IMR-90 (cell line): ENCODE measurements around the gene FNDC11. TPM values are rescaled to one million over a fixed set of nuclear protein-coding genes. Genes with fewer than 3 reads are reported as not detected.

Source experiments
- ATAC-seq: fragments of 200-7000 bp; cut with Tn5 transposase; 2 replicates; pipeline ENCODE4 v1.9.1; 2020; ENCODE audit warnings: low read depth, mild to moderate bottlenecking, moderate library complexity
- BruUV-seq: library from RNA; stranded (reverse); fragments of 400-500 nt; replicated peaks from 2 replicates; lab custom pipeline; 2021; lab: Mats Ljungman, UMichigan
- CTCF ChIA-PET: fragments of 300-600 bp; formaldehyde crosslinking; extraction: SDS; loops from one replicate; lab custom pipeline; 2021; ENCODE audit warnings: antibody characterized with exemption; lab: Yijun Ruan, JAX
- POLR2A ChIA-PET: fragments of 300-600 bp; sonication (Branson Sonifier 250); formaldehyde crosslinking; loops from one replicate; lab custom pipeline; 2022; ENCODE audit warnings: antibody characterized with exemption; ENCODE audit not compliant: unreplicated experiment; lab: Charles Lee
- DNase-seq: peaks from one replicate; pipeline ENCODE4 v3.0.0; 2013
- H2AFZ ChIP-seq: replicated peaks from 2 replicates; pipeline ENCODE3; 2013; ENCODE audit warnings: low read length, mild to moderate bottlenecking; ENCODE audit not compliant: poor library complexity
- H2AK5ac ChIP-seq: 2 replicates; pipeline ENCODE4 v1.6.1; 2013; ENCODE audit warnings: low read depth, low read length, inconsistent platforms
- H2AK9ac ChIP-seq: replicated peaks from 2 replicates; pipeline ENCODE3; 2013; ENCODE audit warnings: mild to moderate bottlenecking, low read depth, low read length, moderate library complexity; ENCODE audit not compliant: poor library complexity
- H2BK120ac ChIP-seq: 2 replicates; pipeline ENCODE4 v1.6.1; 2013; ENCODE audit warnings: low read depth, low read length, inconsistent platforms
- H2BK15ac ChIP-seq: 3 replicates; pipeline ENCODE4 v1.6.1; 2013; ENCODE audit warnings: low read depth, low read length, inconsistent platforms
- H2BK20ac ChIP-seq: 2 replicates; pipeline ENCODE4 v1.6.1; 2013; ENCODE audit warnings: low read depth, mild to moderate bottlenecking, inconsistent platforms, low read length, moderate library complexity
- H2BK5ac ChIP-seq: 2 replicates; pipeline ENCODE4 v1.6.1; 2013; ENCODE audit warnings: mild to moderate bottlenecking, low read depth, low read length, inconsistent platforms; ENCODE audit not compliant: poor library complexity, severe bottlenecking
- H3K14ac ChIP-seq: replicated peaks from 2 replicates; pipeline ENCODE4 v1.6.1; 2013; ENCODE audit warnings: low read depth, low read length, inconsistent platforms
- H3K18ac ChIP-seq: 2 replicates; pipeline ENCODE4 v1.6.1; 2013; ENCODE audit warnings: low read depth, low read length, control low read depth
- H3K23ac ChIP-seq: 2 replicates; pipeline ENCODE4 v1.6.1; 2013; ENCODE audit warnings: low read depth, low read length, inconsistent platforms
- H3K27ac ChIP-seq: 2 replicates; pipeline ENCODE4 v1.5.1; 2013; ENCODE audit warnings: mild to moderate bottlenecking, control low read depth, low read length; ENCODE audit not compliant: insufficient read depth
- H3K27me3 ChIP-seq: 2 replicates; pipeline ENCODE4 v1.6.1; 2013; ENCODE audit warnings: low read length; ENCODE audit not compliant: control insufficient read depth, insufficient read depth
- H3K36me3 ChIP-seq: 2 replicates; pipeline ENCODE4 v1.6.1; 2013; ENCODE audit warnings: low read length, mixed read lengths; ENCODE audit not compliant: control insufficient read depth, insufficient read depth
- H3K4ac ChIP-seq: 2 replicates; pipeline ENCODE4 v1.6.1; 2013; ENCODE audit warnings: low read depth, low read length, inconsistent platforms
- H3K4me1 ChIP-seq: 2 replicates; pipeline ENCODE4 v1.6.1; 2013; ENCODE audit warnings: low read length, mixed read lengths; ENCODE audit not compliant: control insufficient read depth, insufficient read depth
- H3K4me2 ChIP-seq: 2 replicates; pipeline ENCODE4 v1.6.1; 2013; ENCODE audit warnings: low read depth, mild to moderate bottlenecking, control low read depth, low read length, moderate library complexity
- H3K4me3 ChIP-seq: 2 replicates; pipeline ENCODE4 v1.5.1; 2013; ENCODE audit warnings: low read depth, mild to moderate bottlenecking, control low read depth, low read length, moderate library complexity; ENCODE audit not compliant: insufficient read depth
- H3K56ac ChIP-seq: 2 replicates; pipeline ENCODE4 v1.6.1; 2013; ENCODE audit warnings: low read length, inconsistent platforms; ENCODE audit not compliant: insufficient read depth; ENCODE audit errors: extremely low read depth
- H3K79me1 ChIP-seq, 2 experiments: 2 replicates each; pipeline ENCODE4 v1.6.1; 2013; ENCODE audit warnings: low read length in 2 of 2, inconsistent platforms in 1 of 2, low read depth in 1 of 2
- H3K9ac ChIP-seq: 2 replicates; pipeline ENCODE4 v1.6.1; 2013; ENCODE audit warnings: low read depth, low read length, control low read depth
- H3K9me1 ChIP-seq: 2 replicates; pipeline ENCODE4 v1.6.1; 2013; ENCODE audit warnings: low read length, inconsistent platforms; ENCODE audit not compliant: insufficient read depth
- H3K9me3 ChIP-seq: 2 replicates; pipeline ENCODE4 v1.6.1; 2013; ENCODE audit warnings: low read length; ENCODE audit not compliant: control insufficient read depth, insufficient read depth
- H4K20me1 ChIP-seq: 2 replicates; pipeline ENCODE4 v1.6.1; 2013; ENCODE audit warnings: low read length, inconsistent platforms; ENCODE audit not compliant: insufficient read depth
- H4K5ac ChIP-seq: 2 replicates; pipeline ENCODE4 v1.6.1; 2013; ENCODE audit warnings: mild to moderate bottlenecking, low read depth, low read length, control low read depth
- H4K8ac ChIP-seq, 2 experiments: 2 replicates each; pipeline ENCODE4 v1.6.1; 2013; ENCODE audit warnings: low read depth in 2 of 2, low read length in 2 of 2, control low read depth in 1 of 2, inconsistent platforms in 1 of 2
- H4K91ac ChIP-seq: 2 replicates; pipeline ENCODE4 v1.6.1; 2013; ENCODE audit warnings: low read depth, low read length, inconsistent platforms; ENCODE audit not compliant: insufficient read depth
- CTCF ChIP-seq: conservative IDR thresholded peaks from 2 replicates; pipeline ENCODE4 v1.5.1; 2012; ENCODE audit warnings: mild to moderate bottlenecking, low read depth, low read length, improper control_type of control experiment
- MAZ ChIP-seq: IDR thresholded peaks from 2 replicates; pipeline ENCODE4 v1.6.1; 2012; ENCODE audit warnings: low read depth, mild to moderate bottlenecking, low read length, improper control_type of control experiment, moderate library complexity, borderline replicate concordance
- WGBS, 2 experiments: methylation state at CpG; one replicate each; pipeline versions ENCODE4 v1.1.5 to v1.1.7; 2013; ENCODE audit warnings: missing lambda C conversion rate in 2 of 2; ENCODE audit not compliant: insufficient read length in 1 of 2; ENCODE audit errors: extremely low coverage in 2 of 2; 5-methylcytosine and 5-hydroxymethylcytosine counted together
- dilution Hi-C: fragments of 300-500 bp; cut with HindIII; formaldehyde crosslinking; loops from one replicate; pipeline ENCODE4 v1.14.3; 2018; ENCODE audit warnings: low sequenced_read_pairs; ENCODE audit not compliant: unreplicated experiment
- in situ Hi-C: fragments of 300-500 bp; cut with MboI; formaldehyde crosslinking; loops from 3 replicates; pipeline ENCODE4 v1.14.3; 2019; ENCODE audit warnings: low sequenced_read_pairs, inconsistent platforms, mixed read lengths
- intact Hi-C: fragments of 100-400 bp; cut with micrococcal nuclease; formaldehyde crosslinking; loops from 2 replicates; pipeline ENCODE4 v1.10.0; 2022
- polyA plus RNA-seq, 3 experiments: library from polyadenylated mRNA; depleted of rRNA; stranded (reverse); fragments of >200 nt; gene quantifications; 2 replicates each; pipeline ENCODE4 v1.2.3, GENCODE V29; 2012; ENCODE audit warnings: low replicate concordance in 1 of 3
- total RNA-seq: library from RNA; depleted of rRNA; stranded (reverse); fragments of >200 nt; gene quantifications from 2 replicates; pipeline ENCODE4 v1.2.3, GENCODE V29; 2012

Gene FNDC11
- total and polyA plus RNA-seq, 2 of the 4 experiments (the other 2 are of a cell fraction), result 0.36 to 1.0 TPM

DNA sequence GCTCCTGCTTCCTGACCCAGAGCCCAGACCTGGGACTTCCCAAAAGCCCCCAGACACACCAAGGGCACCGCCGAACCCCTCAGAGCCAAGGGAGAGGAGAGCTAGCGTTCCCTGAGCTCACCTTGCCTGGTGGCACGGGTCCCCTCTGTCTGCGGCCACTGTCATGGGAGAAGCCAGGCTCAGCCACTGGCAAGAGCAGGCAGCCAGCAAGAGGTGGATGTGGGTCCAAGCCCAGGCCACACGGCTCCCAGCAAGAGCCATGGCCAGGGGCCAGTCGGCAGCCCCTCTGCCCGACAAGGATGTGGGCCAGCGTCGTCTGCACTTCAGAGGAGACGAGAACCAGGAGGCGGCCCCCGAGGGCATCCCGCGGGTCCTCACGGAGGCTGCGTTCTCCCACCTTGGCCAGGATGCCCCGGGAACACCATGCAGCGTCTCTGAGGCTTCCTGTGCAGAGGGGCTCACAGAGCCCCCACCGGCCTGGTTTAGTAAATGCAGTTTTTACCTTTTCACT, 35.6 kb upstream of the FNDC11 start:
- Histone ChIP-seq H2BK120ac (no peak overlapping the region), H3K4me1 (peaks cover 13% of the 10 kb centered on the region), H3K9me1 (peaks cover 11% of the 10 kb centered on the region; the same call in 1 of the 2 replicates), H2BK20ac (no peak overlapping the region), H2BK15ac (no peak overlapping the region), H4K8ac (no peak overlapping the region), H3K18ac (no peak overlapping the region), H3K4ac (no peak overlapping the region), H3K23ac (no peak overlapping the region), H3K9me3 (no peaks in the 10 kb centered on the region), H2AK9ac (no peak overlapping the region), H3K14ac (no peak overlapping the region), H3K27me3 (no peaks in the 10 kb centered on the region), H2AFZ (no peak overlapping the region), H3K56ac (no peak overlapping the region), H3K9ac (no peak overlapping the region), H2BK5ac (no peak overlapping the region), H3K27ac (no peak overlapping the region), H3K4me3 (no peak overlapping the region), H4K91ac (no peak overlapping the region), H4K20me1 (peaks cover 24% of the 10 kb centered on the region), H2AK5ac (no peak overlapping the region), H3K4me2 (no peak overlapping the region), H3K36me3 (peaks cover 18% of the 10 kb centered on the region), H4K5ac (no peak overlapping the region), H3K79me1 (peaks cover 19 to 32% of the 10 kb centered on the region in 2 experiments; a peak in 3 of 4 replicates)
- TF ChIP-seq CTCF (0 out of 2 replicates have a peak, but pooled peaks have one; percentile 5), MAZ (no peak)
- dilution Hi-C loops (no loop called here), intact Hi-C loops (no loop called here), in situ Hi-C loops (no loop called here)
- DNase-seq (no peak), ATAC-seq (no peak)
- POLR2A ChIA-PET, result no interaction called here
- WGBS, 2 experiments, result 68% methylated on average over 9 of the region's 20 CpGs; no CpG with 5 or more reads in 1 of the 2 experiments
- CTCF ChIA-PET, result no interaction called here
- BruUV-seq, result no TSS peak
